CD14-positive monocyte (primary cell): ENCODE data around the gene NUPR1. TPM values are rescaled to one million over a fixed set of nuclear protein-coding genes. Genes with fewer than 3 reads are reported as not detected.

ENCODE experiments used
- polyA plus RNA-seq, 3 donors: library from polyadenylated mRNA; depleted of rRNA in 1 of 3; unstranded in 2 of 3; stranded (reverse) in 1 of 3; fragments of 300-500 nt in 2 of 3; fragments of >200 nt in 1 of 3; fragmentation: Illumina TruSeq in 2 of 3; gene quantifications; 1 replicate in 2 of 3; 2 replicates in 1 of 3; pipeline ENCODE4 v1.2.3, GENCODE V29; 2012 to 2021

Gene NUPR1
- polyA plus RNA-seq, 3 donors: 0.01 to 1.9 TPM; not detected in 1

Other genes starting within 250 kb of the NUPR1 start
- gene SBK1, start 246.4 kb downstream of the NUPR1 start, polyA plus RNA-seq: under 1 TPM in 1 of 3 donors, not detected in 2; 0.04 TPM
- under 1 TPM; 0.16 to 0.89 (median 0.17) TPM for gene NPIPB6, start 175.5 kb downstream of the NUPR1 start, polyA plus RNA-seq
- 10 to 100 TPM; 15.2 to 48.8 (median 33.9) TPM for gene EIF3CL, start 135.1 kb downstream of the NUPR1 start, polyA plus RNA-seq
- gene NPIPB7, start 66.6 kb downstream of the NUPR1 start, polyA plus RNA-seq: under 1 TPM in 1 of 3 donors, not detected in 2; 0.95 TPM
- gene CLN3, start 46.9 kb downstream of the NUPR1 start, polyA plus RNA-seq: 100 to 1,000 TPM in 1 of 3 donors, 10 to 100 TPM in 2; 37.0 to 113 (median 50.2) TPM
- gene APOBR, start 44.3 kb downstream of the NUPR1 start, polyA plus RNA-seq: 10 to 100 TPM in 1 of 3 donors, 1 to 10 TPM in 2; 1.9 to 48.6 (median 3.8) TPM
- 1 to 10 TPM in 2 of 3 donors, under 1 TPM in 1; 0.43 to 2.2 (median 1.2) TPM for gene IL27, start 32.1 kb downstream of the NUPR1 start, polyA plus RNA-seq
- gene SGF29, start 14.9 kb upstream of the NUPR1 start, polyA plus RNA-seq: 10 to 100 TPM; 14.0 to 24.3 (median 18.8) TPM
- 1 to 10 TPM in 2 of 3 donors, not detected in 1; 1.1 to 4.6 TPM for gene SULT1A2, start 58.1 kb upstream of the NUPR1 start, polyA plus RNA-seq
- 100 to 1,000 TPM in 2 of 3 donors, 10 to 100 TPM in 1; 96.3 to 362 (median 320) TPM for gene SULT1A1, start 71.1 kb upstream of the NUPR1 start, polyA plus RNA-seq
- gene NPIPB8, start 99.1 kb upstream of the NUPR1 start, polyA plus RNA-seq: under 1 TPM in 1 of 3 donors, not detected in 2; 0.11 TPM
- gene EIF3C, start 172.5 kb upstream of the NUPR1 start, polyA plus RNA-seq: 100 to 1,000 TPM; 120 to 187 (median 170) TPM
- gene NPIPB9, start 212.8 kb upstream of the NUPR1 start, polyA plus RNA-seq: 1 to 10 TPM in 1 of 3 donors, not detected in 2; 1.4 TPM